NOMO-1 treated with DMSO at 0.1 percent for 48 hours (cell line): ENCODE data around the gene PRKCH.

Experiments used
- DNase-seq: peaks from one replicate; lab custom pipeline; 2025; ENCODE audit not compliant: unreplicated experiment; lab: John Stamatoyannopoulos, UW

Gene PRKCH

GRCh38 chr14:61335671-61336275 lies 14.4 kb downstream of the PRKCH start:
- DNase-seq, result no peak

GRCh38 chr14:61337893-61338292 lies 16.5 kb downstream of the PRKCH start:
- DNase-seq, result no peak

- DNase-seq, result no peak
These were observed 17.1 kb downstream of the PRKCH start for GRCh38 chr14:61338457-61338856.

GRCh38 chr14:61341275-61342206 lies 20.2 kb downstream of the PRKCH start:
- DNase-seq, result no peak

GRCh38 chr14:61342486-61342885 lies 21.1 kb downstream of the PRKCH start:
- DNase-seq, result no peak

- DNase-seq, result no peak
These were observed 21.6 kb downstream of the PRKCH start for GRCh38 chr14:61342932-61343331.

GRCh38 chr14:61343471-61343870 lies 22.1 kb downstream of the PRKCH start:
- no peak for DNase-seq

GRCh38 chr14:61343991-61344405 lies 22.6 kb downstream of the PRKCH start:
- no peak for DNase-seq

- DNase-seq, result peak; percentile 54
These were observed 23.2 kb downstream of the PRKCH start for GRCh38 chr14:61344437-61345150.

GRCh38 chr14:61345151-61345482 lies 23.7 kb downstream of the PRKCH start:
- DNase-seq, result no peak

- no peak for DNase-seq
These were observed 24.8 kb downstream of the PRKCH start for GRCh38 chr14:61346221-61346620.

- no peak for DNase-seq
These were observed 25.4 kb downstream of the PRKCH start for GRCh38 chr14:61346793-61347192.

GRCh38 chr14:61347826-61348443 lies 26.6 kb downstream of the PRKCH start:
- DNase-seq, result no peak

GRCh38 chr14:61350427-61351270 lies 29.3 kb downstream of the PRKCH start:
- no peak for DNase-seq

GRCh38 chr14:61351477-61351876 lies 30.1 kb downstream of the PRKCH start:
- DNase-seq, result no peak

GRCh38 chr14:61355892-61356325 lies 34.5 kb downstream of the PRKCH start:
- no peak for DNase-seq

- no peak for DNase-seq
These were observed 35.7 kb downstream of the PRKCH start for GRCh38 chr14:61357123-61357522.

- no peak for DNase-seq
These were observed 37.3 kb downstream of the PRKCH start for GRCh38 chr14:61358554-61359226.

- no peak for DNase-seq
These were observed 39.6 kb downstream of the PRKCH start for GRCh38 chr14:61360796-61361525.
